ENCODE measurements around the gene TMEM156.
A peak's percentile ranks its signal among the peaks of the same experiment; 100 is the strongest.

Gene TMEM156

GRCh38 chr4:39054497-39054896, 22.3 kb upstream of the TMEM156 start:
- peak; percentile 63 for DNase-seq
- Histone ChIP-seq H3K36me3 (no peaks in the 10 kb centered on the region), H3K27me3 (ENCODE audit: insufficient read depth, low read depth, severe bottlenecking) (no peaks in the 10 kb centered on the region), H3K9me3 (ENCODE audit: severe bottlenecking) (no peaks in the 10 kb centered on the region), H3K27ac (peak overlapping the region; percentile 28), H3K4me3 (ENCODE audit: low read depth, low read length) (no peak overlapping the region)
- TF ChIP-seq, protein P1, sequence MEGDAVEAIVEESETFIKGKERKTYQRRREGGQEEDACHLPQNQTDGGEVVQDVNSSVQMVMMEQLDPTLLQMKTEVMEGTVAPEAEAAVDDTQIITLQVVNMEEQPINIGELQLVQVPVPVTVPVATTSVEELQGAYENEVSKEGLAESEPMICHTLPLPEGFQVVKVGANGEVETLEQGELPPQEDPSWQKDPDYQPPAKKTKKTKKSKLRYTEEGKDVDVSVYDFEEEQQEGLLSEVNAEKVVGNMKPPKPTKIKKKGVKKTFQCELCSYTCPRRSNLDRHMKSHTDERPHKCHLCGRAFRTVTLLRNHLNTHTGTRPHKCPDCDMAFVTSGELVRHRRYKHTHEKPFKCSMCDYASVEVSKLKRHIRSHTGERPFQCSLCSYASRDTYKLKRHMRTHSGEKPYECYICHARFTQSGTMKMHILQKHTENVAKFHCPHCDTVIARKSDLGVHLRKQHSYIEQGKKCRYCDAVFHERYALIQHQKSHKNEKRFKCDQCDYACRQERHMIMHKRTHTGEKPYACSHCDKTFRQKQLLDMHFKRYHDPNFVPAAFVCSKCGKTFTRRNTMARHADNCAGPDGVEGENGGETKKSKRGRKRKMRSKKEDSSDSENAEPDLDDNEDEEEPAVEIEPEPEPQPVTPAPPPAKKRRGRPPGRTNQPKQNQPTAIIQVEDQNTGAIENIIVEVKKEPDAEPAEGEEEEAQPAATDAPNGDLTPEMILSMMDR (IDR thresholded peaks at IDR 0.05; ENCODE audit: low read depth, low read length), result no peak

- no peaks in the 10 kb centered on the region for H3K36me3 ChIP-seq
- no peak overlapping the region for H3K4me3 ChIP-seq (ENCODE audit: low read depth, low read length)
- H3K27ac ChIP-seq, result no peak overlapping the region
- no peaks in the 10 kb centered on the region for H3K27me3 ChIP-seq (ENCODE audit: insufficient read depth, low read depth, severe bottlenecking)
- H3K9me3 ChIP-seq (ENCODE audit: severe bottlenecking), result no peaks in the 10 kb centered on the region
- no peak for DNase-seq
- TF ChIP-seq, protein P1 (IDR thresholded peaks at IDR 0.05; ENCODE audit: low read depth, low read length), result no peak
These were observed 21.8 kb upstream of the TMEM156 start for GRCh38 chr4:39053983-39054382.

DNA sequence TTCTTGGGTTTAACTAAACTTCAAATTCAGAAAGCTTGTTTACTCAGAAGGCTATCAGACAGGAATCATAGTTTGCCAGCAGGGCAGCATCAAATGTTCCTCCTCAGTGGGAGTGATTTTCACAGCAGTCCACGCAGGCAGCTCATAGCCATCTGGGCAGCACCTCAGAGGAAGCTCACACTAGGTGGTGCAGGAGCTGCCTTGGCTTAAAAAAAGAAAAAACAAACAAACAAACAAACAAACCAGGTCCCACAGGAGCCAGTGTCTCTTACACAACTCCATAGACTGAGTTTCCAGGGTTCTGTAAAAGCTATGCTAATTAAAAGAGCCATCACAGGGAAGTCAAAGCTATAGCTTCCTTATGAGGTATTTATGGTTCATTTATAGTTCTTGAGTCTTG, 19.3 kb upstream of the TMEM156 start:
- TF ChIP-seq, protein P1 (IDR thresholded peaks at IDR 0.05; ENCODE audit: low read depth, low read length), result no peak
- H3K36me3 ChIP-seq, result no peaks in the 10 kb centered on the region
- no peak overlapping the region for H3K4me3 ChIP-seq (ENCODE audit: low read depth, low read length)
- no peaks in the 10 kb centered on the region for H3K9me3 ChIP-seq (ENCODE audit: severe bottlenecking)
- DNase-seq, result no peak
- no peak overlapping the region for H3K27ac ChIP-seq
- H3K27me3 ChIP-seq (ENCODE audit: insufficient read depth, low read depth, severe bottlenecking), result no peaks in the 10 kb centered on the region

GRCh38 chr4:39050590-39050989, 18.4 kb upstream of the TMEM156 start:
- H3K27ac ChIP-seq, result no peak overlapping the region
- H3K36me3 ChIP-seq, result no peaks in the 10 kb centered on the region
- no peak overlapping the region for H3K4me3 ChIP-seq (ENCODE audit: low read depth, low read length)
- H3K27me3 ChIP-seq (ENCODE audit: insufficient read depth, low read depth, severe bottlenecking), result no peaks in the 10 kb centered on the region
- no peak for DNase-seq
- no peaks in the 10 kb centered on the region for H3K9me3 ChIP-seq (ENCODE audit: severe bottlenecking)
- TF ChIP-seq, protein P1 (IDR thresholded peaks at IDR 0.05; ENCODE audit: low read depth, low read length), result no peak

GRCh38 chr4:39048311-39048710, 16.1 kb upstream of the TMEM156 start:
- Histone ChIP-seq H3K9me3 (ENCODE audit: severe bottlenecking) (no peaks in the 10 kb centered on the region), H3K27me3 (ENCODE audit: insufficient read depth, low read depth, severe bottlenecking) (no peaks in the 10 kb centered on the region), H3K4me3 (ENCODE audit: low read depth, low read length) (no peak overlapping the region), H3K36me3 (no peaks in the 10 kb centered on the region), H3K27ac (no peak overlapping the region)
- no peak for DNase-seq
- TF ChIP-seq, protein P1 (IDR thresholded peaks at IDR 0.05; ENCODE audit: low read depth, low read length), result no peak

DNA sequence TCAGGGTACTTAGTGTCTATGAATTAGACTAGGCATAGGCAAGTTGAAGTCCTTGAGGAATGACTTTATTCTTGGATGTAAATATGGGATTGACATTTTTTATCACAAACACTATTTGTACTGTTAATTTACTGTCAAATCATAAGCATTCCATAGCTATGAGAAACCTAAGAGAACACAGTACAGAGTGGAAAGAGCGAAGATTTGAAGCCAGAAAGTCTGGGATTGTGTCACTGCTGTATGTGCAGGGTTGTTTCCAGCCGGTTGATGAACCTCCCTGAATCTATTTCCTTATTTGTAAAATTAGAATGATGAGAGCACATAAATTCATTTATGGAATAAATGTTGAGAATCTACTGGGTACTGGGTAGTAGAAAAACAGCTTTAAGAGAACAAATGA, 15.5 kb upstream of the TMEM156 start:
- no peak overlapping the region for H3K27ac ChIP-seq
- no peak for DNase-seq
- no peaks in the 10 kb centered on the region for H3K36me3 ChIP-seq
- H3K27me3 ChIP-seq (ENCODE audit: insufficient read depth, low read depth, severe bottlenecking), result no peaks in the 10 kb centered on the region
- H3K4me3 ChIP-seq (ENCODE audit: low read depth, low read length), result no peak overlapping the region
- TF ChIP-seq, protein P1 (IDR thresholded peaks at IDR 0.05; ENCODE audit: low read depth, low read length), result no peak
- H3K9me3 ChIP-seq (ENCODE audit: severe bottlenecking), result no peaks in the 10 kb centered on the region
